DOHH2 (cell line): ENCODE data around the gene PPL.

Source experiments
- CTCF ChIP-seq: fragments of 200-600 bp; sonication (generic); IDR thresholded peaks from one replicate; pipeline ENCODE4 v1.5.1; 2014; ENCODE audit warnings: antibody characterized with exemption, mild to moderate bottlenecking, low read depth, low read length; ENCODE audit not compliant: poor library complexity, severe bottlenecking
- EZH2phosphoT487 ChIP-seq: fragments of 200-600 bp; sonication (generic); IDR thresholded peaks from 2 replicates; pipeline ENCODE4 v1.6.1; 2017; ENCODE audit warnings: borderline replicate concordance, mild to moderate bottlenecking, antibody characterized with exemption, low read length, moderate library complexity, mixed read lengths

DNA sequence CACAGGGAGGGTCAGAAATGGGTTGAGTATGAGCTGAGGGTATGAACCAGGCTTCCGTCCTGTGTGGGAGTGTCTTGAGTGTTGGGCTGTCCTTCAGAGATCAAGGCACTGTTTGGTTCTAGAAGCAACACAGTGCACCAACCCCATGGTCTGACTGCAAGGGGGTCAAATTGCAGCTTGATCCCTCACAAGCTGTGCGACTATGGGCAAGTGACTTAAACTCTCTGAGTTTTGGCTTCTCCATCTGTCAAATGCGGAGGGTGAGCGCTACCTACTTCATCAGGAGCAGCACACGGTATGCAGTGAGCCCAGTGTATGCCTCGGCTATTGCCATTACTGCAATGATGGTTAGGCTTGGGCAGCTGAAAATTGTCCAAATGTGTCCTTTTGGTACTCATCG, 42.2 kb upstream of the PPL start:
- TF ChIP-seq CTCF (no peak), EZH2phosphoT487 (no peak)
